A204.1 (cell line): ENCODE results near the gene TCEA2.
"Not testable (repeated sequence)": the region's sequence is repeated elsewhere in the genome, so short reads cannot be mapped to it uniquely, and the experiment has no call there.

Experiments
- FAIRE-seq: peaks from 2 replicates; lab custom pipeline; 2012; peaks lifted over from hg19 to GRCh38; lab: Jason Lieb, UNC

Gene TCEA2

DNA sequence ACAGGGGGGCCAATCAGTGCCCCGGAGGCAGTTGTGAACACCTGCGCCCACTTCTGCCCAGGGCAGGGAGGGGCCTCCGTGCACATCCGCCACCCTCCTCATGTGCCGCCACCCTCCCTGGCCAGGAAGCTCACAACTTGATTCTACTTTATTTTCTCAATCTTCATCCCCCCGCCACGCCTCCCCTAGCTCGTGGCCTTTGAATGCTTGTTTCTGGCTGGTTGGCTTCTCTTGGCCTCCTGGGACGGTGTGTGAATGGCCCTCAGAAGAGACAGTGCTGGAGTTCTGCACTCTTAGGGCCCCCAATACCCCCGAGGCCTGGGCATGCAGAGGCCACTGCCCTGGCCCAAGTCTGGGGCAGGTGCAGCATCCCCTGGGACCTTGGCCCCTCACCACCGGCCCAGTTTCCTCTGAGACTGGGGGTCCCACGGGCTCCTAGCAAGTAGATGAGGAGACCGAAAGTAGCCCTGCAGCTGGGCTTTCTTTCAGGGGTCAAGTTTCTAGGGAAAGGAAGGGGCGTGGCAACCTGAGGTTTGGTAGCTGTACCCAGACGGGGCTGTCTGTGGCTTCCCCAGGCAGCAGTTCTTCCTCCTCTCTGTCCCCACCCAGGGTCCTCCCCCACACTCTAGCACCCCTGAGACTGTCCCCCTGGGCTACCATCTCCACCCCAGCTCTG is 15.0 kb downstream of the TCEA2 start:
- no peak for FAIRE-seq

DNA sequence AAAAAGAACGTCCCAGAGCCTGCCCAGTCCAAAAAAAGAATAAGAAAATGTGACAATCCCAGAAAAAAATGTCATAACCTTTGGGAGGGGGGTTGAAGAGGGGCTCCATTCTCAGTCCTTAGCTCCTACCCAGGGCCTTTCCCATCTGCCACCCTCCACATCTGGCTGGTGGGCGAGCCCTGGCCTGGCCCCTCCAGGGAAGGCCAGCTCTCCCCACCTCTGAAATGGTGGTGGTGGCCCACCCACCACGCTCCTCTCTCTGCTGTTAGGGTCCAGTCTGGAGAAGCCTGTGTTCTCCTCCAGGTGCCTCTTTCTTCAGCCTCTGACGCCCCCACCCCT is 15.9 kb downstream of the TCEA2 start:
- FAIRE-seq = no peak

DNA sequence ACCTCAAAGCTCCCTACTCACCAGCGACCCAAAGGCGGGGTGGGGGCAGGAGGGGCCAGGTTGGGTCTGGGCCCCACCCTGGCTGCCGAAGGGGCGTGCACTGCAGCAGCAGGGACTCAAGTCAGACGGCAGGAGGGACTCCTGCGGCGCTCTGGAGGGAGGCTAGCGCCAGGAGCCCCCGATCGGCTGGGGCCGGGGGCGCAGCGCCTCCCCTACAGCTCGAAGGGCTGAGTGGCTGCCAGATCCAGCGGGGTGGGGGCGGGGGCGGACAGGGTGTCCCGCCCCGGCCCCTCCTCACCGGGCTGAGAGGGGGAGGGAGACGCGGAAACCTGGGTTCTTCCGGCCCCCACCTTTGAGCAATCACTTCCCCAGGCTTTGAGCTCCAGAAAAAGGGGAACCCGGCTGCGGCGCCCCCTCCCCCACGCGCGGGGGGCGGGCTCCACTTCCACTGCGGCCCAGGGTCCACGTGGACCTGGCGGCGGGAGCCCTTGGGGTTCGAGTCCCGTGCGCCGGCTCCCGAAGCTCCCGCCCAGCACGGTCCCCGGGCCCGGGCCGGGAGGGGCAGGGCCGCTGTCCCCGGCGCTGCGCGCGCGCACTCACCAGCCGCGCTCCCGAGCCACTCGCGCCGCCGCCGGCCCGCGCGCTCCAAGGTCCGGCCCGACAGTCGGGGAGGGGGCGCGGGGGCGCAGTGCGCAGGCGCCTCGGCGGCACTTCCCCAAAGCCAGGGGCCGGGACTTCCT is 16.4 kb downstream of the TCEA2 start, which contains the start of gene RGS19:
TSS of gene RGS19 (minus strand) at position 246 of the 740 bp plus-strand sequence. CDS start 2,632 bp downstream, outside the sequence.
- no peak for FAIRE-seq

DNA sequence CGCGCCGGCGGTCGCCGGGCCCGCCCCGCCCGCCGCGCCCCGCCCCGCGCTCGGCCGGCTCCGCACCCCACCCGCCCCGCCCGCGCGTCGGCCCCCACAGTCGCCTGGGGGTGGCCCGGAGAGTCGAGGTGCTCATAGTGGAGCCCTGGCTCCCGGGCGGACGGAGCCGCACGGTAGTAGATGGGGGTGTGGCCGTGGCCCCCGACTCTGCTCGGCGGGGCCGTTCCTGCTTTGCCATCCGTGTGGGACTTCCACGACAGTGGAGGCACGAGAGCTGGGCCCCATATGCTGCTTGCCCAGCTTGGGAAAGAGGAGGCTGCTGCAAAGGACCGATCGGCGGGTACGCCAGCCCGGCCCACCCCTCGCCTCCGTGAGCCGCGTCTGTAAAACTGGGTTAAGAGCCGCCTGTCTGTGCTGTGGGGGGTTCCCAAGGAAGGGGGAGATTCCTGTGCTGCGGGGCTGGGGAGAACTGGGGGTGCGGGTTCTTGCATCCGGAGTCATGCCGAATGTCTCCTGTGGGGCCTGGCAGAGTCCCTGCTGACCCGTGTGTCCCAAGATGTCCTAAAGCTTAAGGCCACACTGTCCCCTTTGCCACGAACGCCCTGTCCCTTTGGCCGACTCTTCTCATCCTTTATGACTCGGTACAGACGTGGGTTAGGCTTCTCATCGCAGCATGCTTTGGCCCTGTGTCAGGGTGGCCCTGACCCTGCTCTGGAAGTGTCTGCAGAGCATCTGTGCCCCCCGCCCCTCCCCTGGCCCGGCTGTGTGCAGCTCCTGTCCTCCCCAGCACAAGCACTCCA is 17.2 kb downstream of the TCEA2 start, which contains the start of gene OPRL1:
TSS of gene OPRL1 (plus strand) at position 70 of the 800 bp plus-strand sequence. CDS start 12,639 bp downstream, outside the sequence.
- no peak for FAIRE-seq

DNA sequence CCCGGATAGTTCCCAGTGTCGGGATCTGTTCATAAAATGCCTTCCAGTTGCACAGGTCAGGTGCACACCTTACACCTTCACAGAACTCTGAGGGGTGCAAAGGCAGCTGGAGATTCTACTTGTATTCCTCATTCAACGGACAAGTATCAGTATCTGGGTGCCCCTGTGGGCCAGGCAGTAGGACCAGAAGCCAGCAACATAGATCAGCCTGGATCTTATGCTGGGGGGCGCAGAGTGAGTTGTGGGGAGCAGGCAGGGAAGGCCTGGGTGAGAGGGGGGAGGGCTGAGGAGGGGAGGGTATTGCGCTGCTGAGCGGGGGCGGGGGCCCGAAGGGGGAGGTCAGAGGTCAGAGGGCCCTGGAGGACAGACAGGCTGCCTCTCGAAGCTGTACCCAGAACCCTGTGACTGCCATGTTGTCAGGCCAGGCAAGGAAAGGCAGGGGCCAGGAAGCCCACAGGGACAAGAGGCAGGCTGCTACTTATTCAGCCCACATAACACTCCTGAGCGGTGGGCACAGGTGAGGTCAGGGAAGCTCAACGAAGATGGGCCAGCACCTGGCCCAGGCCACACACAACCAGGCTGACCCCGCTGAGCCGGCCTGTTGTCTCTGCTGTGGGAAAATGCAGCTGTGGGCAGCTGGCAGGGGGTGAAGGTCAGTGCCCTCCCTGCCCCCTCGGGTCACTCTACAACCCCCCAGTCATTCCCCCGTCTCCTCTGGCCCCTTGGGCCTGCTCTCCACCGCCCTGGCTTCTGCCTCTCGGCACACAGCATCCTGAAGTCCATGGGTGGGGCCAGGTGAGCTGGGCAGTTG is 18.0 kb downstream of the TCEA2 start:
- no peak for FAIRE-seq

- no peak for FAIRE-seq
Measured at GRCh38 chr20:64081624-64081964, 18.6 kb downstream of the TCEA2 start.

- no peak for FAIRE-seq
Measured at GRCh38 chr20:64082126-64082731, 19.2 kb downstream of the TCEA2 start.

GRCh38 chr20:64082820-64083377 is 19.9 kb downstream of the TCEA2 start:
- FAIRE-seq = no peak

DNA sequence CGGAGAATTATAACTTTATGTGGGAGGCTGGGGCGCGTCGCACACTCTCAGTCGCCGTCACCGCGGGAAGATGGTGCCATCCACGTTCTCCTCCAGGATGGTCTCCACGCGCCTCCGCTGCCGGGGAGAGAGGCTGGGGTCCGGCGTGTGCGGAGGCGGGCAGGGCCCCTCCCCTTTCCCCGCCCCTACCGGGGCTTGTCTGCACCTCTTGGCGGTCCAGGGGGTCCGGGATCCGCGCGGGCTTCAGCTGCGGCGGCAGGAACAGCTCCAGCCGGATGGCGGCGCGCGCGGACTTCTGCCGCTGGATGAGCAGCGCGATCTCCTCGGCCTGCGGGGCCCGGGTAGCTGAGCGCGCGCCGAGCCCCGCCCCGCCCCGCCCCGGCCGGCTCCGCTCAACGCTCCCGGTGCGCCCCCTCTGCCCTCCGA is 20.4 kb downstream of the TCEA2 start:
- FAIRE-seq = no peak

- no peak for FAIRE-seq
Measured at GRCh38 chr20:64083804-64084684, 21.0 kb downstream of the TCEA2 start, which contains the start of gene LKAAEAR1. Gene LKAAEAR1 (minus strand): TSS chr20:64084398. CDS start chr20:64084219, 179 bp downstream.

DNA sequence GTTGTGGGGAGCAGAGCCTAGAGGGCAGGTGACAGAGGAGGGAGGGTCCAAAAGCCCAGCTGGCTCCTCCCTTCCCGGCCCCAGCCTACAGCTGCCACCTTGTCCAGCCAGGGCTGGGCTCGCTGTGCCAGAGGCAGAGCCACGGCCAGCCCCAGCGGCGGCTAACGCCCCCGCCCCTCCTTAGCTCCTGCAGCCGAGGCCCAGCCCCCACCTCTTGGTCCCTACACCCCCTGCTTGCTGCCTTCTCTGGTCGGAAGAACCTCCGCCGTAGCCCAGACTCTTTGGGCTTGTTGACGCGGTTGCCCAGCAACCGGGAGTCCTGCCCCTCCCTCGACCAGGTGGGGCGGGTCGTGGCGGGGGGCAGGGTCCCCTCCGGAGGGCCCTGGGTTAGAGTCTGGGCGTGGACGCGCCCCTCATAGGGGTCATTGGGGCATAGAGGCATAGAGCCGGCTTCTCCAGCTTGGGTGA is 21.7 kb downstream of the TCEA2 start:
- no peak for FAIRE-seq

- FAIRE-seq = no peak
Measured at GRCh38 chr20:64086801-64087200, 23.8 kb downstream of the TCEA2 start.

- not testable (repeated sequence) for FAIRE-seq
Measured at GRCh38 chr20:64087226-64087825, 24.3 kb downstream of the TCEA2 start.

- FAIRE-seq = not testable (repeated sequence)
Measured at GRCh38 chr20:64088586-64088985, 25.6 kb downstream of the TCEA2 start.

DNA sequence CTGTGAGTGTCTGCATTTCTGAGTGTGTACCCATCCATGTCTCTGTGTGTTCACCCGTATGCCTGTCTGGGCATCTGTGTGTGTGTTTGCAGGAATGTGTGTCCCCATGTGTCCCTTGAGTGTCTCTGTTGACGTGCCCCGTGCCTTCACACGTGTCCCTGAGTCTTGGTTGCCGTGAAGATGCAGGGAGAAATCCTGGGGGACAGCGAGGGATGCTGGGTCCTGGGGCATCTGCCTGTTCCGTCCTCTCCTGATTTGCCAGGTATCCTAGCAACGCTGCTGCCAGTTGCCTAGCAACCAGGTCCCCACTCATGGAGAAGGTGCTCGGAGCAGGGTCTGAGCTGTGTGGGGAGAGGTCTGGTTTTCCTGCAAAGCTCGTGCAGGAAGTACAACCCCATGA is 27.2 kb downstream of the TCEA2 start:
- FAIRE-seq = no peak

GRCh38 chr20:64091340-64091739 is 28.3 kb downstream of the TCEA2 start:
- no peak for FAIRE-seq

DNA sequence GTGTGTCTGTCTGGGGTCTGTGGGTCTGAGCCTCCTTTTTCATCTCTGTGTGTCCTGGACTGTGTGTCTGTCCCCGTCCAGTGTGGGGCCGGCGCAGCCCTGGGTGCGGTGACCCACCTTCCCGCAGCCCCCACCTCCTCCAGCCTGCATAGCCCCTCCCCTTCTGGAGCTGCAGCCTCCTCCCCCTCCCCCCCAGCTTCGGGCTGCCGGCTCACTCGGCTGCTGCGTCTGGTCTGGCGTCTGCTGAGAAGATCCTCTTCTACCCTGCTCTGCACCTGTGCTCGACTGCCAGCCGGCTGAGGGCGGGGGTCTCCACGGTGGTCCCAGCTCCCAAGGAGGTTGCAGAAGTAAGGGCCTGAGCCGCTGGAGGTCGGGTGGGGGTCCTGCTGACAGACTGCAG is 28.8 kb downstream of the TCEA2 start:
- no peak for FAIRE-seq

GRCh38 chr20:64092258-64093012 is 29.4 kb downstream of the TCEA2 start:
- FAIRE-seq = no peak

DNA sequence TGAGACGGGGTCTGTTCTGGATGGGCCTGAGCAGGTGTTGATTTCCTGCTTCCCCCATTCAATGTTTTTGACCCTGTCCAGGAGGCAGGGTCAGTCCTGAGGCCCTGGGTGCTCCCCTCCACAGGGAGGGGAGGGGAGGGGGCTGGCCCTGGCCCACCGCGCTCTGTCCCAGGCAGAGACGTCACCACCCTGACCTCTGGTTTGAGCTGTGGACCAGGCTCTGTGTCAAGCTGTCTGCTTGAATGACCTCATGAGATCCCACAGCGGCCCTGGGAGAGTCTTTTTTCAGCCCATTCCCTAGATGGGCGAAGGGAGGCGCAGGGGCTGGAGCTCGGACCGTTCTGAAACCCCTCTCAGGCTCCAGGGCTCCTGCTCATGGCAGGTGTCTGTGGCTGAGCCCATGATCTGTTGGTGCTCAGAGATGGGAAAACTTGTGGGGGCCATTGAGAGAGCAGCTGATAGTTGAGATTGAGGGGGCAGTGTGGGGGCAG is 30.1 kb downstream of the TCEA2 start:
- FAIRE-seq = no peak
